RWPE2 (cell line): ENCODE data around the gene LOXL4.

Experiments
- ATAC-seq: fragments of 200-7000 bp; cut with Tn5 transposase; 3 replicates; pipeline ENCODE4 v1.9.1; 2021; ENCODE audit warnings: low read depth
- DNase-seq: peaks from one replicate; pipeline ENCODE4 v3.0.0-alpha.2; 2020; ENCODE audit warnings: low spot score
- H3K27ac ChIP-seq: fragments of 450-650 bp; 2 replicates; pipeline ENCODE4 v1.5.1; 2017; ENCODE audit warnings: mild to moderate bottlenecking; ENCODE audit not compliant: poor library complexity, severe bottlenecking
- H3K27me3 ChIP-seq: fragments of 250-450 bp; sonication (Bioruptor Pico); 2 replicates; pipeline ENCODE4 v1.5.1; 2021; ENCODE audit warnings: mild to moderate bottlenecking, moderate library complexity; ENCODE audit not compliant: insufficient read depth, poor library complexity, severe bottlenecking
- H3K36me3 ChIP-seq: fragments of 250-450 bp; sonication (Bioruptor Pico); 2 replicates; pipeline ENCODE4 v1.5.1; 2020; ENCODE audit warnings: low read depth, mild to moderate bottlenecking, moderate library complexity
- H3K4me1 ChIP-seq: fragments of 250-450 bp; sonication (Bioruptor Pico); 2 replicates; pipeline ENCODE4 v1.5.1; 2021; ENCODE audit warnings: mild to moderate bottlenecking, moderate library complexity; ENCODE audit not compliant: insufficient read depth, poor library complexity, severe bottlenecking
- H3K4me3 ChIP-seq: fragments of 250-450 bp; sonication (Bioruptor Pico); 2 replicates; pipeline ENCODE4 v1.5.1; 2021; ENCODE audit warnings: mild to moderate bottlenecking, moderate library complexity; ENCODE audit not compliant: severe bottlenecking
- H3K9me3 ChIP-seq: fragments of 250-450 bp; sonication (Bioruptor Pico); 2 replicates; pipeline ENCODE4 v1.5.1; 2021; ENCODE audit warnings: mild to moderate bottlenecking, moderate library complexity; ENCODE audit not compliant: severe bottlenecking
- TF ChIP-seq, protein P1 (sequence below): fragments of 450-650 bp; IDR thresholded peaks from one replicate; pipeline ENCODE4 v1.5.1; 2017; ENCODE audit warnings: mild to moderate bottlenecking, moderate library complexity; ENCODE audit not compliant: poor library complexity, severe bottlenecking

The LOXL4 gene

DNA sequence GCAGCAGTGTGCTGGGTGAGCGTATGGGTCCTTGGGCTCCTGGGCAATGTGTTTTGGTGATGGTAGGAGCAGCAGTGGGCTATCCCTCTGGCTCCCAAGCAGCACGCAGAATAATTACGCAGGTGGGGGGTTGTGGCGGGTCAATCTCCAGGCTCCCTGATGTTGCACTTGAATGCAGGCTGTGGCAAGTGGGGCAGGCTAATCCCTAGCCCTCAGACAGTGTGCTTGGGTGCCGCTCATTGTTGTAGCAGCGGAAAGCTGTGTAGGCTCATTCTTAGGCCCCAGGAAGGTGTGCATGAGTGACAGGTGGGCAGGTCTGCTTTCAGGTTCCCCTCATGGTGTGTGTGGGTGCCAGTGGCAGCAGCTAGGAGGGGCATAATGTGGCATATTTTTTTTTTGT, 44.1 kb downstream of the LOXL4 start:
- no peak for DNase-seq
- Histone ChIP-seq H3K4me3 (no peak overlapping the region), H3K9me3 (peaks cover 2% of the 10 kb centered on the region), H3K27ac (no peak overlapping the region), H3K36me3 (no peaks in the 10 kb centered on the region), H3K27me3 (no peaks in the 10 kb centered on the region), H3K4me1 (no peaks in the 10 kb centered on the region)
- TF ChIP-seq, protein P1, sequence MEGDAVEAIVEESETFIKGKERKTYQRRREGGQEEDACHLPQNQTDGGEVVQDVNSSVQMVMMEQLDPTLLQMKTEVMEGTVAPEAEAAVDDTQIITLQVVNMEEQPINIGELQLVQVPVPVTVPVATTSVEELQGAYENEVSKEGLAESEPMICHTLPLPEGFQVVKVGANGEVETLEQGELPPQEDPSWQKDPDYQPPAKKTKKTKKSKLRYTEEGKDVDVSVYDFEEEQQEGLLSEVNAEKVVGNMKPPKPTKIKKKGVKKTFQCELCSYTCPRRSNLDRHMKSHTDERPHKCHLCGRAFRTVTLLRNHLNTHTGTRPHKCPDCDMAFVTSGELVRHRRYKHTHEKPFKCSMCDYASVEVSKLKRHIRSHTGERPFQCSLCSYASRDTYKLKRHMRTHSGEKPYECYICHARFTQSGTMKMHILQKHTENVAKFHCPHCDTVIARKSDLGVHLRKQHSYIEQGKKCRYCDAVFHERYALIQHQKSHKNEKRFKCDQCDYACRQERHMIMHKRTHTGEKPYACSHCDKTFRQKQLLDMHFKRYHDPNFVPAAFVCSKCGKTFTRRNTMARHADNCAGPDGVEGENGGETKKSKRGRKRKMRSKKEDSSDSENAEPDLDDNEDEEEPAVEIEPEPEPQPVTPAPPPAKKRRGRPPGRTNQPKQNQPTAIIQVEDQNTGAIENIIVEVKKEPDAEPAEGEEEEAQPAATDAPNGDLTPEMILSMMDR: no peak
- no peak for ATAC-seq

DNA sequence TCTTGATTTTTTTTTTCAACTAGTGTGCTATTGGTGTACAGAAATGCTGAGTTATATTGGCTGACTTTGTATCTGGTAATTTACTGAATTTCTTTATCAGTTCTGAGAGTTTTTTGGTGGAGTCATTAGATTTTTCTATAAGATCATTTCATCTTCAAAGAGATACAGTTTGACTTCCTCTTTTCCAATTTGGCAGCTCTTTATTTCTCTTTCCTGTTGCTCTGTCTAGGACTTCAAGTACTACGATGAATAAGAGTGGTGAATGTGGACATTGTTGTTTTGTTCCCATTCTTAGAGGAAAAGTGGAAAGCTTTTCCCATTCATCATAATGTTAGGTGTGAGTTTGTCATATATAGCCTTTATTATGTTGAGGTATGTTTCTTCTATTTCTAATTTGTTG, 50.2 kb downstream of the LOXL4 start:
- H3K4me3 ChIP-seq: no peak overlapping the region
- TF ChIP-seq, protein P1: no peak
- H3K27me3 ChIP-seq: no peaks in the 10 kb centered on the region
- no peak for ATAC-seq
- H3K4me1 ChIP-seq: no peaks in the 10 kb centered on the region
- peaks cover 4% of the 10 kb centered on the region for H3K9me3 ChIP-seq
- no peak overlapping the region for H3K27ac ChIP-seq
- DNase-seq: no peak
- no peaks in the 10 kb centered on the region for H3K36me3 ChIP-seq

DNA sequence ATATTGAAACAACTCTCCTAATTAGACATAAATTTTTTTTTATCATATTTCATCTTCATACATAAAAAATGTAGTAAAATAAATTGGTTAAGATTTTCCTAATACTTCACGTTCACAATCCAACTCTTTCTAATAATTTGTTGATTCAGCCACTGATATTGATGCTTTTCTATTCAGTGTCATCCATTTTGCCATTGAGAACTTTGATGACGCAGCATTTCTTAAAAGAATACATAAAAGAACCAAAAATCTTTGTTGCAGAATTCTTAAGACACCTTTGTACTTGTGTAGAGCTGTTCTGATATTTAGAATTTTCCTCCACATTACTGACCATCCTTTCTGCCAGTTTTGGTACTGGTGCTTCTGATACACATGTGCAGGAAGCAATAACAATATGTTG, 52.6 kb downstream of the LOXL4 start:
- Histone ChIP-seq H3K36me3 (peaks cover 4% of the 10 kb centered on the region), H3K4me1 (peaks cover 10% of the 10 kb centered on the region), H3K9me3 (peaks cover 4% of the 10 kb centered on the region), H3K27me3 (no peaks in the 10 kb centered on the region), H3K27ac (no peak overlapping the region), H3K4me3 (no peak overlapping the region)
- ATAC-seq (no peak), DNase-seq (no peak)
- TF ChIP-seq, protein P1: no peak

DNA sequence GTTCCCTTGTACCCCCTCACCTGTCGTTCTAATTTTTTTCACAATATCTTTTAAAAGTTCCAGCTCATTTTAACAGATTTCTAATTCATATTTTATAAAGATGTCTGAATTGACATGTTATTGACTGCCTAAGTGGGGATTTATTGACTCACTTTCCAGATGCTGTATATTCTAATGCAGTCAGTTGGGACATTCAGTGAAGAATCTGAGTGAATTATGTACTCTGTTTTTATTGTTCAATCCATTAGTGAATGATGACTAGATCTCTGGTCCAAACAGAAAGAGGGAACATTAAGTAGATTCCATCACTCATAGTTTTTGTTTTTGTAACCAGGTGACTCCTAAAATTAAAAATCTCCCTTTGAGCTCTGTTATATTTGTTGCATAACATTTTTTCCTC, 54.3 kb downstream of the LOXL4 start:
- H3K27me3 ChIP-seq: no peaks in the 10 kb centered on the region
- peaks cover 2% of the 10 kb centered on the region for H3K9me3 ChIP-seq
- TF ChIP-seq, protein P1: no peak
- no peak overlapping the region for H3K4me3 ChIP-seq
- peaks cover 10% of the 10 kb centered on the region for H3K4me1 ChIP-seq
- H3K36me3 ChIP-seq: peaks cover 21% of the 10 kb centered on the region
- DNase-seq: no peak
- no peak overlapping the region for H3K27ac ChIP-seq
- ATAC-seq: no peak

DNA sequence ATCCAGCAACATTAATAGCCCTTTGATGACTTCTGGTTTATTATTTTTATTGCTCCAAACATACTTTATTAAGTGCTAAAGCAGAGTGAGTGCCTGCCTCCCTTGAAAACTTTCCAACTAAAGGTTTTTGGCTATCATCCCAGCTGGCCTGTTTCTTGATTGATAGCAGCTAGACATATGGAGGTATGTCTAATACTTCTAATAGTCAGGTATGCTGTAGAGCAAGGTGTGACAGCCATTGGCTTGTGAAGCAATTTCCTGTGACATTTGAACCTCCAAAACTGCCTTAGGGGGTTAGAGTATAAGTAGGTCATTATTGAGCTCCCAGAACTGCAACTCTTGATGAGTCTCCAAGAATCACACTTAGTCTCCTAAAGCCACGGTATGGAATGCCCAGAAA, 55.8 kb downstream of the LOXL4 start:
- TF ChIP-seq, protein P1: no peak
- DNase-seq (no peak), ATAC-seq (peak; percentile 57)
- peaks cover 10% of the 10 kb centered on the region for H3K4me1 ChIP-seq
- H3K27ac ChIP-seq: no peak overlapping the region
- no peaks in the 10 kb centered on the region for H3K9me3 ChIP-seq
- H3K27me3 ChIP-seq: no peaks in the 10 kb centered on the region
- H3K4me3 ChIP-seq: no peak overlapping the region
- H3K36me3 ChIP-seq: peaks cover 30% of the 10 kb centered on the region
